Neutrophil (primary cell): ENCODE results near the gene CHRDL2.

Source experiments
- H3K27ac ChIP-seq: fragments of 200-600 bp; sonication (generic); 2 replicates; pipeline ENCODE4 v1.5.1; 2016; ENCODE audit warnings: mild to moderate bottlenecking, moderate library complexity
- H3K27me3 ChIP-seq: fragments of 200-600 bp; sonication (generic); 2 replicates; pipeline ENCODE4 v1.6.0; 2016; ENCODE audit warnings: mild to moderate bottlenecking
- H3K36me3 ChIP-seq: fragments of 200-600 bp; sonication (generic); 2 replicates; pipeline ENCODE4 v1.5.1; 2017
- H3K4me1 ChIP-seq, 2 experiments: fragments of 200-600 bp in 1 of 2; sonication (generic) in 1 of 2; 1 replicate in 1 of 2; 2 replicates in 1 of 2; pipeline versions ENCODE4 v1.5.1 to v1.6.1; 2013 to 2016; ENCODE audit warnings: low read depth in 1 of 2, low read length in 1 of 2, mild to moderate bottlenecking in 1 of 2, moderate library complexity in 1 of 2; ENCODE audit not compliant: control insufficient read depth in 1 of 2, insufficient read depth in 1 of 2
- H3K4me3 ChIP-seq, 2 experiments: fragments of 200-600 bp in 1 of 2; sonication (generic) in 1 of 2; 1 replicate in 1 of 2; 2 replicates in 1 of 2; pipeline ENCODE4 v1.5.1; 2013 to 2016; ENCODE audit warnings: low read depth in 1 of 2, low read length in 1 of 2, mild to moderate bottlenecking in 1 of 2, moderate library complexity in 1 of 2
- H3K9me3 ChIP-seq: fragments of 200-600 bp; sonication (generic); 2 replicates; pipeline ENCODE4 v1.5.1; 2016
- CTCF ChIP-seq: fragments of 200-600 bp; sonication (generic); IDR thresholded peaks from 2 replicates; pipeline ENCODE4 v1.5.1; 2016; ENCODE audit warnings: antibody characterized with exemption

CHRDL2 gene

DNA sequence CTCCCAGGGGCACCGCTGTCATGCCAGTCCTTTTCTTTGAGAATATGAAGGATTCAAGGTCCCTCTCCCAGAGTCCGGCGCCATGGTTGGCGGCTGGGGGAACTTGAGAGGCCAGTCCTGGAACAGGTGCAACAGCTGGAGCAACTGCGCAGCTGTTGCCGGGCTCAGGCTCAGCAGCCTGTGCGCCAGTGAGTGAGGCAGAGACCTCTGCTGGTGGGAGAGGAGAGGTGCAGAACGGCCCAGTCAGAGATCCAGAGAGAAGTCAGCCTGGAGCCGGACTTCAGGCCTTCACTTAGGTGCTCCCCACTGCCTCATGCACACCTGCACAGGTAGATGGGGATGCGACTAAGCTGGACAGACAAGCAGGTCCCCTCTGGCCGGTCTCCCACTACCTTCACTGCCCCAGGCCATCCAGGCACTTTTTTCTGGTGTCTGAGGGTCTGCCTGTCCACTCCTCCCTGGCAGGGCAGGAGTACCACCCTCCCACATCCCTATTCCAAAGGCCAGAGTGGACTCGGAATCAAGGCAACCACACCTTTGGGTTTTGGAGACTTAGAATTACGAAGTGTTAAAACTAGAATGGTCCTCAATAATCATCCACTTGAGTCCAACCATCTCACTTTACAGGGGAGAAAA is 4.6 kb downstream of the CHRDL2 start:
- peaks cover 88% of the 10 kb centered on the region for H3K27me3 ChIP-seq
- H3K9me3 ChIP-seq, result no peaks in the 10 kb centered on the region
- H3K36me3 ChIP-seq, result no peaks in the 10 kb centered on the region

GRCh38 chr11:74725701-74726100 is 5.5 kb downstream of the CHRDL2 start:
- no peaks in the 10 kb centered on the region for H3K9me3 ChIP-seq
- no peak overlapping the region for H3K4me3 ChIP-seq
- peaks cover 79% of the 10 kb centered on the region for H3K27me3 ChIP-seq
- no peak overlapping the region for H3K27ac ChIP-seq
- H3K36me3 ChIP-seq, result no peaks in the 10 kb centered on the region
- no peaks in the 10 kb centered on the region for H3K4me1 ChIP-seq
- TF ChIP-seq CTCF, result no peak

More for the DNA sequence above, 4.6 kb downstream of the CHRDL2 start:
- no peaks in the 10 kb centered on the region for H3K4me1 ChIP-seq
- H3K4me3 ChIP-seq, result no peak overlapping the region
- no peak overlapping the region for H3K27ac ChIP-seq
- TF ChIP-seq CTCF, result peak; percentile 68

DNA sequence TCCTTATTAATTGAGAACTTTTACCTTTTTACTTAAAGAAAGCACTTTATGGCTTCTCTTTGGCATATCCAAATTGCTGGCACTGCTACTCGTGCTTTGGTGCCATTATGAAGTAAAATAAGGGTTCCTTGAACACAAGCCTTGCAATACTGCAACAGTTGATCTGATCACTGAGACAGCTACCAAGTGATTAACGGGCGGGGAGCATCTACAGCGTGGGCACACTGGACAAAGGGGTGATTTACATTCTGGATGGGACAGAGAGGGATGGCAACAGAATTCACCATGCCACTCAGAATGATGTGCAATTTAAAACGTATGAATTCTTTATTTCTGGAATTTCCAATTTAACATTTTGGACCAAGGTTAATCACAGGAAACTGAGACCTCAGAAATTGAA is 7.7 kb downstream of the CHRDL2 start:
- Histone ChIP-seq H3K36me3 (no peaks in the 10 kb centered on the region), H3K4me3 (no peak overlapping the region), H3K27ac (no peak overlapping the region), H3K27me3 (peaks cover 57% of the 10 kb centered on the region), H3K9me3 (no peaks in the 10 kb centered on the region), H3K4me1 (no peaks in the 10 kb centered on the region)
- no peak for TF ChIP-seq CTCF

DNA sequence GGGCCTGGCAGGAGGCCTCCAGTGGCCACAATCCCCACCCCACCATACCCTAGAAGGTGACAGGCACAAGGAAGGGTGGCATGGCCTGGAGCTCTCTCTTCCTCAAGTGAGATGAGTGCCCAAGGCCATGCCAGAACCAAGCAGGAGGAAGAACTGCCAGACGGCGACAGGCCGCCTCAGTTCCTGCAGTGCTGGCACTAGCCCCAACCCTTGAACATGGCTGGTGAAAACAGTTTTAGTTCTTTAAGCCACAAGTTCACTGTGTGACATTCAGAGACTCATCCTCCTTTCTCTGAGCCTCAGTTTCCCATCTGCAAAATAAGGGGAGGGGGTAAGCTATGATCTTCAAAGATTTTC is 9.8 kb downstream of the CHRDL2 start:
- Histone ChIP-seq H3K9me3 (no peaks in the 10 kb centered on the region), H3K27me3 (peaks cover 38% of the 10 kb centered on the region), H3K27ac (no peak overlapping the region), H3K4me3 (no peak overlapping the region), H3K4me1 (no peaks in the 10 kb centered on the region), H3K36me3 (no peaks in the 10 kb centered on the region)
- no peak for TF ChIP-seq CTCF

GRCh38 chr11:74720596-74721478 is 10.4 kb downstream of the CHRDL2 start:
- Histone ChIP-seq H3K27ac (no peak overlapping the region), H3K27me3 (peaks cover 32% of the 10 kb centered on the region), H3K36me3 (no peaks in the 10 kb centered on the region), H3K4me3 (no peak overlapping the region), H3K9me3 (no peaks in the 10 kb centered on the region), H3K4me1 (no peaks in the 10 kb centered on the region)
- TF ChIP-seq CTCF, result no peak
